Measurements from ENCODE around the gene ITPKA.
A peak's percentile ranks its signal among the peaks of the same experiment; 100 is the strongest.

Gene ITPKA

DNA sequence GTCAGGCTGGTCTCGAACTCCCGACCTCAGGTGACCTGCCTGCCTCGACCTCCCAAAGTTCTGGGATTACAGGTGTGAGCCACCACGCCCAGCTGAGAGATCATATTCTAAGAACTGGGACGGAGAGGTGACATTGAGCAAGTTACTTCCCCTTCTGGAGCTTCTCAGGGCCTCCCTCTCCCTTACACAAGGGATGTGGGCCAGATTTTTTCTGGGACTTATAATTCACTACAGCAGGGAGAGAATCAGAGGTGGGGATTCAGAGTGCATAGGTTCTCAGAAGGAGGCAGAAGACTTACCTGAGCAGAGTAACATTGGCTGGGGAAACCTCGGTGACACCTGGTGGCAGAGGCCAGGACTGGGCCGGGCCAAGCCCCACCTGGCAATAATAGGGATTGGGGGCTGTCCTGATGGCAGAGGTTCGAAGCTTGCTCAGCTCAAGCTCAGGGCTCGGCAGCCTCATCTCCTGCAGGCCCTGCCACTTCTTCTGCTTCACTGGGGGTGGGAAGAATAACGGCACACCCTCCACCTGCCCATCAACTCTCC, 13.2 kb downstream of the ITPKA start:
- H3K27ac ChIP-seq = no peak overlapping the region
- DNase-seq (ENCODE audit: low read depth, low spot score) = no peak

DNA sequence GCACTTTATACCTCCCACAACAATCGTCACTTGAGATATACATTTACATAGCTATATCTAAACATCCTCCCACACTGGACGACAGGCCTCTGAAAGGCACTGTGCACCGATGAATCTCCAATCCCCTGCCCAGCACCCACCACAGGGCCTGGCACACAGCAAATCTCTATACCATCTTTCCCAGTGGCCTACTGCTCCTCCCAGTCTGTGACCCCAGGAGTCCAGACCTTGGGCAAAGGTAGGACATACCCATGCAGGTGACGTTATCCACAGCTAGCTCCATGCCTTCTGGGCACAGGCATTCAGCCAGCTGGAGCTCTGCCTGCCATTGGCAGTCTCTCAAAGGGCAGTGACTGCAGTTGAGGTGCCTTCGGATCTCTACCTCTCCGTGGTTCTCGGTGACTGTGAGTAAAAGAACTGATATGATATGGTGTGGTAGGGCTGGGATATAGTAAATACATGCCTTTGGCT, 14.2 kb downstream of the ITPKA start:
- peak; percentile 49 for DNase-seq (ENCODE audit: low read depth, low spot score)
- no peak overlapping the region for H3K27ac ChIP-seq

DNA sequence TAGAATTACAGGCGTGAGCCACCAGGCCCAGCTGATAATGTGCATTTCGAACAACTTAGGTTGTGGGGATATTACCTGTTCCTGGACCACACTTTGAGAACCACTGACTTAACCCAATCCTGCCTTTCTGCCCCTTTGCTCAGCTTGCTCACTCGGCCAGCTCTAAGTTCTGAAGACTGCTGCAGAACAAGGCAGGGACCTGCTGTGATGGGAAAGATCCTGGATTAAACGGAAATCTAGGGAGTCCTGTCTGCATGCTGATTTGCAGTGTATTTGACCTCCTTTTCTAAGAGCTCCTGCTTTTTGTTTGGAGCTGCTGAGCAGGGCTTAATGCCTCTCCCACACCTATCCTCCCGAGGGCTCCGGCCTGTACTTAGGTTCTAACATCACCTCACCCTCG, 17.1 kb downstream of the ITPKA start:
- no peak overlapping the region for H3K27ac ChIP-seq
- DNase-seq (ENCODE audit: low read depth, low spot score) = no peak

DNA sequence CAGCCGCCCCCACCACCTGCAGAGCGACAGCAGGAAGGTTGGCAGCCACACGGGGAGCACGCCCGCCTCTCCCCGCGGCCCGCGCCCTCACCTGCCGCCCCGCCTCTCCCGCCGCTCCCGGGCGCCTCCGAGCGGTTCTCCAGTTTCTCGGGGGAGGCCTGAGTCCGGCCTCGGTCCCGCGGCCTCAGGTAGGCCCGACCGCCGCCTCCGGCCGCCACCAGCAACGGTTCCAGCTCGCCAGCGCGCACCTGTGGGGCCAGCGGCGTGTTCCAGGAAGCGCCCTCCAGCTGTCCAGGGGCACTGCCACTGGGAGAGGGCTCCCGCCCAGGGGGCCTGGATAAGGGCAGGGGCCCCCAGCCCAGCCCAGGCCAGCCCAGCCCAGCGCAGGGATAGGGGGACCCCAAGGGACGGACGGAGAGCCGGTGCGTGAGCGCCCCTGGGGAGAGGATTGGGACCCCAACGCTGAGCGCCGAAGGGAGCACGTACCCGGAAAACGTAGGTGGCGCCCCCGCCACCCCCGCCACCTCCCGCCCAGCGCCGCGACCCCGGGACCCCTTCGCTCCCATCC, 17.7 kb downstream of the ITPKA start:
- no peak for DNase-seq (ENCODE audit: low read depth, low spot score)
- H3K27ac ChIP-seq = no peak overlapping the region

DNA sequence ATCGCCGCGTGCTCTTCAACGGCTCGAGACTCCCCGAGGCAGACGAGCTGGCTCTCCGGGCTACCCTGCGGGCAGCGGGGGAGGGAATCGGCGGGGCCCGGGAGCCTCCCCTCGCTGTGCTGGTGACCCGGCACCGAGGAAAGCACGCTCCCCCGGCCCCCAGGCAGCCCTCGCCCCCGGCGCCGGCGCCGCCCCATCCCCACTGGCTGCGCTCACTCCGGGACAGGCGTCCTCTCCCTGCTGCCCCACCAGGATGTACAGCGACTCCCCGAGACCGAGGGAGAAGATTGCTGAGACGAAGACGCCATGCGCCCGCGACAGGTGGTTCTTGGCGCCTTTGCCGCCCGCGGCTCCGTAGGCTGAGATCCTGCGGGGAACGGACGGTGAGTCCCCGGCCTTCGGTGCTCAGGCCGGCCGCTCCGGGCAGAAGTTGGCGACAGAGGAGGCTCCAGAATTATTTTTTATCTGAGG, 18.3 kb downstream of the ITPKA start:
- DNase-seq (ENCODE audit: low read depth, low spot score) = no peak
- H3K27ac ChIP-seq = no peak overlapping the region

DNA sequence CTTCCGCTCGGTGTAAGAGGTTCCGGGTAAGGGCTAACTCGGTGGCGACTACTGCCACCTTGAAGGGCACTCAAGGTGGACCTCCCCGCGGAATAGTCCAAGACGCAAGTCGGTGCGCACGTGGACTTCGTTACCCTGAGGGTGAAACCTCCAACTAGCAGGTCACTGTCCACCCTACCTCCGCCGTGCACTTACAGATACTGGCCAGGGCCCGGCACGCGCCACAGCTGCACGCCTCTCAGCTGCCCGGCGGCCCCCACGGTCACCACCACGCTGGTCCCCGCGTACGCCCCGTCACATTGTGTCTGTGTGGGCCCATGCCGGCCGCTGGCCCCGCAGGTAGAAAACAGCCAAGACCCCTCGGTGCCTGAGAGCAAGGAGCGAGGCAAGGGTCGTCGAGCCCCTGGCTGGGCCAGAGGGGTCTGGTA, 18.9 kb downstream of the ITPKA start:
- no peak overlapping the region for H3K27ac ChIP-seq
- no peak for DNase-seq (ENCODE audit: low read depth, low spot score)

DNA sequence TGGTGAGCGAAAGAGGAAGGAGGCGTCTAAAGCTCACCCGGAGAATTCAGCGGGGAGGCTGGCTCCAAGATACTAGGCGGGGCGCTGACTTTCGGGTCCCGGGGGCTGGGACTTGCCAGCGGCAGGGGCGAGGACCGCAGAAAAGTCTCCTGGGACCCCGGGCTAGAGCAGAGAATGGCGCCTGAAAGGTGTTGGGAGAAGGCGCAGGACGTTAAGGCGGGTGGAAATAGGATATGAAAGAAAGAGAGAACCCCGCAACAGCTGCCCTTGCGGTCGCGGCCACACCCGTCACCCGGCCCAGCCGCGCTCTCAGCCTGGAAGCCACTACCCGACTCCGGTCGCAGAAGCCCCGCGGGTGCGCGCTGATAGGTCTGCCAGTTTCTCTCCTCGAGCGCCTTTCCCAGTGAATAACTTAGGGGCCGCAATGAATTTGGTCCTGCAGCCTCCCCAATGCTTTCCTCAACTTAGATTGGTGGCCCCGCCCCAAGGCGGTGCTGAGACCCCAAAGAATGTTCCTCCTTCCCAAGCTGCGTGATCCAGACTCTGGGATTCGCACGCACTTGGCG, 19.3 kb downstream of the ITPKA start:
- no peak for DNase-seq (ENCODE audit: low read depth, low spot score)

DNA sequence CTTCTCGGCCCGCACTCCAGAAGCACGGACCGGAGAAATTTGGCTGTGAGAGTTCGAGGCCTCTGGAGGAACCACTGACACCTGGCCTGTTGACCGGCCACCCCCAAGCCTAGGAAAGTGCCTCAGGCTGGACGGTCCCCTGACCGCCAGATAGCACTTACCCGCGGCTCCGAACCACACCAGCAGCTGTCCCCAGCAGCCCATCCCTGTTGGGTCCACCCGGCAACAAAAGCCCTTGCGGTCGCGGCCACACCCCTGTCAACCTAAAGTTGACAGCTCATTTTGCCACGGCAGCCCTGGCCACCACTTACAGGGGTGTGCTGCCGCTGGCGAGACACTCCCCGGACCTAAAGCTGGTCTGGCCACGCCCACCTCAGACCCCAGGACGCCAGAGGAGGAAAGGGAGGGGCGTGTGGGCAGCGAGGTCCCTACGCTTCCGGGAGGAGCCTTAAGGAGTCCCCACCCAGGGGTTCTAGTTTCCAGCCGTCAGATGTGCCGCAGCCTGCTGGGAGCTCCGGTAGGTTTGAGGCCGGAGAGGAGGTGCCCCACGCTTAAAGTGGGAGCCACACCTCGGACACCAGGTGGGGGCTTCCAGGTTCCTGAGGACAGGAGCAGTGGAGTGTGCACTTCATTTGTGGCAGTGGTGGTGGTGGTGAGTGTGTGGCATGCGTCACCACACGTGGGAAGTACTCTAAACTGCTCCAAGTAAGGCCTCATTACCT, 20.0 kb downstream of the ITPKA start, which contains the start of gene LTK:
LTK (minus strand) TSS at position 322 of the 722 bp plus-strand sequence; CDS start at position 204, 118 bp downstream.
- DNase-seq (ENCODE audit: low read depth, low spot score) = no peak

More for the DNA sequence above, 19.3 kb downstream of the ITPKA start:
- no peak overlapping the region for H3K27ac ChIP-seq

DNA sequence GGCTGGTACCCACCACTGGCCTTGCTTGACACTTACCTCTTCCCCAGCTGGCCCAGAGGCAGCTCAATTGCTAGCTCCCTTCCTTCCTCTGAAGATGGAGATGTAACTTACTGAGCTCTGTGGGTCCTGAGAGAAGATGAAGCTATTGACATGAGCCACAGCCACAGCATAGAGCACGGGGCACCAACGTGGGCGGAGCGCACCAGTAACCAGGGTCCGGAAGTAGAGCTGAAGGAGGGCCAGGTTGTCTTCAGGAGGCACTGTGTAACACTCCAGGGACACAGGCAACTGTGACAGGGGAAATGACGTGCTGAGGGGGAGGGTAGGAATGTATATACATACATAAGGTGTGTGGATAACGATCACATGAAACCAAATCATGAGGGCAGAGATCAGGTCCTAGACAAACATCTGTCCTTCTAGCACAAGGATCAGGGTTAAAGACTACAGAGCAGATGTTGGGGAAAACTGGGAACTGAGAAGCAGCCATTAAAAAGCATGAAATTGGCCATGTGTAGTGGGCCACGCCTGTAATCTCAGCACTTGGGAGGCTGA, 24.3 kb downstream of the ITPKA start:
- DNase-seq (ENCODE audit: low read depth, low spot score) = no peak
- no peak overlapping the region for H3K27ac ChIP-seq

More for the DNA sequence above, 20.0 kb downstream of the ITPKA start, which contains the start of gene LTK:
- H3K27ac ChIP-seq = no peak within 1 kb of the TSS

DNA sequence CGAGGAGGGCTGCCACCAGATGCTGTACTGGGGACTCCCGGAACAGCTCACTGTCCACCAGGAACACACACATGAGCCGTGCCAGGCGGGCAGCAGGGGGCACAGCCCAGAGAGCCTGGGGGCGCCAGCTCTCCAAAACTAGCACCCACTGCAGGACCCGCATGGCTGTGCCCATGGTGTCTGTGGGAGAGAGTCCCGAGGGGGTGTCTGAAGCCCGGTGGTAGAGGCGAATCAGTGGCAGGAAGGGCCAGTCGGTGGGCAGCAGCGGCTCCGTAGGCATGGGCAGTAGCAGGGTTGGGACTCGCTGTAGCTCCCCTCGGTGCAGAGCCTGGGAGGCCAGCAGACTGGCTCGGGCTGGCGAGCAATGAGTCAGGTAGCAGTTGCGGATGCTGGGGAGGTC, 27.0 kb downstream of the ITPKA start:
- no peak for DNase-seq (ENCODE audit: low read depth, low spot score)
- no peak overlapping the region for H3K27ac ChIP-seq

DNA sequence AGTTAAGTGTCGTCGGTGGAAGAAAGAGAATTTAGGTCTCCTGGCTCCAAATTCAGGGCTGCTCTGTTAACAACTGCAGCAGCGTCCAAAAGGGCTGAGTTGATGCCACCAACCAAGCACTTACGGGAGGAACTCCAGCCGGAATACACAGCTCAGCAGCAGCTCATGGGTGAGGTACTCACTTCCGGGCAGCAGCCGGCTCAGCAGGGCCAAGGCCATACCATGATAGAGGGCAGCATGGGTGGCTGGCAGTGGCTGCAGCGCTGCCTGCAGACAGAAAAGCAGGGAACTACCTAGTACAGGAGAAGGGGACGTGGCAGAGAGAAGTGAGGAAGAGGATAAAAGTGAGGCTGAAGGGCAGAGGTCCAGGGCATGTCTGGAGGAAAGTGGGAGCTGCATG, 27.9 kb downstream of the ITPKA start:
- DNase-seq (ENCODE audit: low read depth, low spot score) = no peak
- H3K27ac ChIP-seq = no peak overlapping the region

DNA sequence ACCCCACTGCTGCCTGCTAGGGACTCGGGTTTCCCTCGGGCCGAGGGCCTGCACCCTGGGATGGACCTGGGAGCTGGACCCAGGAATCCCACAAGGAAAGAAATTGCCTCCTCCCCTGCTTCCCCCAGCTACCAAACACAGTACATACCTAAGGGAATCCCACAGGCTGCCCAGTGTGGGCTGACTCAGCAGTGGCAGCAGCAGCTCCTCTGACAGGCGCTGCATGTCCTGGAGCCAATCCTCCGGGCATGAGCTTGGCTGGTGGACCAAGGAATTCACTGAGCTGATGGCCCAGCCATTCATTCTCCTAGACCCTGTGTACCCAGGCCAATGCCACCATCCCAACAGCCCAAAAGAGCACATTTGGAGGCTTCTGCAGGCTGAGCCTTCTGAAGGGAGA, 29.4 kb downstream of the ITPKA start:
- H3K27ac ChIP-seq = no peak overlapping the region
- DNase-seq (ENCODE audit: low read depth, low spot score) = no peak

DNA sequence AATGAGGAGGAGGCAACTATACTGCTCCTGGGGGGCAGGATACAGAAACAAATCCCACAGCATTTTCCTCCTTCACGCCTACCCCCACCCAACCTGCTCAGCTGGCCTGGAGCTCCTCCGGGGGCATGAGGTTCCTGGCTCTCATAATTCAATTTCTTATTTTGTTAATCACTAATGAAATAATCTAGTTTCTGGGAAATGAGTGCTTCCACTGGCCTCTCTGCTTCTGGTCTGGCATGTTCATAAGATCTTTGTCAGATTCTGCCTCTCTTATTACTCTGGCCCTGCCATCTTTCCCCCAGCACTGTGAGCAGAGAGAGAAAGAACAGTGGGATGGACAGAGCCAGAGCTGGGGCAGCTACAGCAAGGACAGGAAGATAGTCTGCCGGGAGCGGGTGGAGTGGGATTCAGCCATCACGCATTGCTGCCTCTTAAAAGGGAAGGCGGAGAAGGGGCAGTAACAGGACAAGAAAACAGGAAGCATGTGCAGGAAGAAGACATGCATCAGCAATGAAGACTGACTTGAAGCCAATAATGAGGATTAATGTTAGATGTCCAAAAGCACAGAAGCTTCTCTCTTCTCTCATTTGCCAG, 36.8 kb downstream of the ITPKA start:
- H3K27ac ChIP-seq = no peak overlapping the region
- no peak for DNase-seq (ENCODE audit: low read depth, low spot score)

DNA sequence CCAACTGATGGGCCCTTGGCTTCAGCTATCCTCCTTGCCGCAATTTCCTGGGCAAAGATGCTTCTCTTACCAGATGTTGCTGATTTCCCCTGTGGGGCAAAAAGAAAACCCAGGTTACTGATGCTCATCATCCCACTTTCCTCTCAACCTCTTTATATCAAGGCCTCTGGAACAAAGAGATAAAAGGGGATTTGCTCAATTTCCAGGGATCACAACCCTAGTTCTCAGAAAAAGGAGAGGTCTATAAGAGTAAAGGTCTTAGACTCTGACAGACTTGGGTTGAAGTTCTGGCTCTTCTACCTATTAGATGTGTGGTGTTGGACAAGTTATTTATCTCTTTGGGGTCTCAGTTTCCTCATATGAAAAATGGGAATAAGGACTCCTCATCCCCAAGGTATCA, 41.9 kb downstream of the ITPKA start:
- no peak overlapping the region for H3K27ac ChIP-seq
- no peak for DNase-seq (ENCODE audit: low read depth, low spot score)

DNA sequence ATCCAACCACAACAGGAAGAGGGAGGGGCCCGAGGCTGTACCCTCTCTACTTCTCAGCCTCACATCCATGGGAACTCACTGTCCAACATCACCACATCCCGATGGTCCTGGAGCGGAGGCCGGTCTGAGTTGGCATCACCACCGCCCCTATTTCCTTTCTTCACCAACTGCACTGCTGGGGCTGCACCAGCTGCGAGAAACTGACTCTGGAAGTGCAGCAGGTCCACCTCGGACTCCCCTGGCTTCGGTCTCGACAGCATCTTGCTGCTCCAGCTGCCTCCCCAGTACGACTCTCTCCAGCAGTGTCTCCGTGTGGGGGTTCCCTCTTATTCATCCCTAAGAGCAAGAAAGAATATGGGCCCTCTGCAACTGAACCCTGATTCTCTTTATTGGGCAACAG, 43.2 kb downstream of the ITPKA start:
- no peak overlapping the region for H3K27ac ChIP-seq
- DNase-seq (ENCODE audit: low read depth, low spot score) = no peak

DNA sequence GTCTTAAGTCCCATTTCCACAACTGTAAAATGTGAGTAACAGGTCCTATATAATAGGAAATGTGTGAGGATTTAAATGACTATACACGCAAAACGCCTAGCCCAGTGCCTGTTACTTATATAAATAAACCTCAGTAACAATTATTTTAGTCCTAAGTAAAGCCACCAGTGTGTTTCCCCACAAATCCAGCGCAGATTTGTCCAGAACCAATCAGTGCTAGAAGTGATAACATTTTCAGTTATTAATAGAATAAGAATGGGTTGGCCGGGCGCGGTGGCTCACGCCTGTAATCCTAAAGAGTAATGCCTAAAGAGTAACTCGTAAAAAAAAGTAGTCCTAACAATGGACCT, 49.8 kb downstream of the ITPKA start:
- H3K27ac ChIP-seq = peak overlapping the region; percentile 56

DNA sequence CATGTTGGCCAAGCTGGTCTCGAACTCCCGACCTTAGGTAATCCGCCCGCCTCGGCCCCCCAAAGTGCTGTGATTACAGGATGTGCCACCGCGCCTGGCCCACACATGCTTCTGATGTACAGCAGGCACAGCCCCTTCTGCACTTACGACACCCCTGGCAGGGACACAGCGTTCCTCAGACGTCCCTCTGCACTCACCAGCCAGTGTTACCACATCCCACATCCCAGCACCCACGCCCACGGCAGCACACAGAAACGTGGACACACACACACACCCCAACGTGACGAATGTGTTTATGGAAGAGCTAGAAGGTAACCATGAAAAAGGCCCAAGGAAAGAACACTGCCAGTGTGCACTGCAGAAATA, 51.0 kb downstream of the ITPKA start:
- DNase-seq (ENCODE audit: low read depth, low spot score) = no peak
- peak overlapping the region; percentile 56 for H3K27ac ChIP-seq

More for the DNA sequence above, 49.8 kb downstream of the ITPKA start:
- no peak for DNase-seq (ENCODE audit: low read depth, low spot score)

DNA sequence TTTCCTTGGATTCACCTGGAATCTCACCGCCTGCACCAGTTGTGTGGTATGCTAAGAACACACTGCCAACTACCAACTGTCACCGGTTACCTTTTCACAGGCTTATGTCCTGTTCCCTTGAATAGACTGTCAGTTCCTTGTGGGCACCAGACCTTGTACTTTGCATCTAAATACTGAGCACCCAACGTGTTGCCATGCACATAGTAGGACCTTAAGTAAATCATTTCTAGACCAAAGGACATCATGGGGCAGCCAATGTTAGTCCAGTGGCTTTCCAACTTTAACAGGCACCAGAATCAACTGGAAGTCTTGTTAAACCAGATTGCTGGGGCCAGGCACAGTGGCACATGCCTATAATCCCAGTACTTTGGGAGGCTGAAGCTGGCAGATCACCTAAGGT, 51.5 kb downstream of the ITPKA start:
- H3K27ac ChIP-seq = no peak overlapping the region
- no peak for DNase-seq (ENCODE audit: low read depth, low spot score)

DNA sequence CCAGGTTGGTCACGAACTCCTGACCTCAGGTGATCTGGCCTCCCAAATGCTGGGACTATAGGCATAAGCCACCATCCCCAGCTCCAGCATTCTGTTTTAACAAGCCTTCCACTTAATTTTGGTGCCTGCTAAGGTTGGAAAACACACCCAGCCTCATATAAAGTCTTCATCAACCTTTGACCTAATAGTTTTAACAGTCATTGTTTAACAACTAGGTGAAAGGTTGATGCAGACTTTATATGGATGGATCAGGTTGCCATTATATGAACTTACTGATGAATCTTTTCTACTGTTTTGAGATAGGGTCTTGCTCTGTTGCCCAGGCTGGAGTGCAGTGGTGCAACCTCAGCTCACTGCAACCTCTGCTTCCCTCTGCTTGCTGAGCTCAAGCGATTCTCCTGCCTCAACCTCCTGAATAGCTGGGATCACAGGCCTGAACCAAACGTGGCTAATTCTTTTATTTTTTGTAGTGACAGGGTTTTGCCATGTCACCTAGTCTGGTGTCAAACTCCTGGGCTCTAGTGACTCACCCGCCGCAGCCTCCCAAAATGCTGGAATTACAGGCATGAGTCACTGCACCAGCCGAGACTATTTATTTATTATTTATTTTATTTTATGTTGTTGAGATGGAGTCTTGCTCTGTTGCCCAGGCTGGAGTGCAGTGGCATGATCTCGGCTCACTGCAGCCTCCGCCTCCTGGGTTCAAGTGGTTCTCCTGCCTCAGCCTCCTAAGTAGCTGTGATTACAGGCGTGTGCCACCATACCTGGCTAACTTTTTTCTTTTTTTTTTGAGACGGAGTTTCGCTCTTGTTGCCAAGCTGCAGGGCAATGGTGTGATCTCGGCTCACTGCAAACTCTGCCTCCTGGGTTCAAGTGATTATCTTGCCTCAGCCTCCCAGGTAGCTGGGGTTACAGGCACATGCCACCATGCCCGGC, 53.4 kb downstream of the ITPKA start:
- peak; percentile 2 for DNase-seq (ENCODE audit: low read depth, low spot score)
- no peak overlapping the region for H3K27ac ChIP-seq
